Coronary artery (tissue), 2 donors: ENCODE measurements around the gene POLDIP2.
A peak's percentile ranks its signal among the peaks of the same experiment; 100 is the strongest.

ENCODE experiments used
- DNase-seq: peaks from one replicate; pipeline ENCODE4 v3.0.0-alpha.2; 2017; ENCODE audit warnings: low spot score
- H3K27ac ChIP-seq, 2 donors: fragments of 200-600 bp; sonication (generic); one replicate each; pipeline ENCODE4 v1.5.1; 2016 to 2019
- H3K4me3 ChIP-seq: fragments of 200-600 bp; sonication (generic); 2 replicates; pipeline ENCODE4 v1.5.1; 2016; ENCODE audit warnings: mild to moderate bottlenecking, moderate library complexity
- TF ChIP-seq, protein P1 (sequence below): fragments of 200-600 bp; sonication (generic); IDR thresholded peaks from one replicate; pipeline ENCODE4 v1.5.1; 2019; ENCODE audit warnings: antibody characterized with exemption

The POLDIP2 gene

DNA sequence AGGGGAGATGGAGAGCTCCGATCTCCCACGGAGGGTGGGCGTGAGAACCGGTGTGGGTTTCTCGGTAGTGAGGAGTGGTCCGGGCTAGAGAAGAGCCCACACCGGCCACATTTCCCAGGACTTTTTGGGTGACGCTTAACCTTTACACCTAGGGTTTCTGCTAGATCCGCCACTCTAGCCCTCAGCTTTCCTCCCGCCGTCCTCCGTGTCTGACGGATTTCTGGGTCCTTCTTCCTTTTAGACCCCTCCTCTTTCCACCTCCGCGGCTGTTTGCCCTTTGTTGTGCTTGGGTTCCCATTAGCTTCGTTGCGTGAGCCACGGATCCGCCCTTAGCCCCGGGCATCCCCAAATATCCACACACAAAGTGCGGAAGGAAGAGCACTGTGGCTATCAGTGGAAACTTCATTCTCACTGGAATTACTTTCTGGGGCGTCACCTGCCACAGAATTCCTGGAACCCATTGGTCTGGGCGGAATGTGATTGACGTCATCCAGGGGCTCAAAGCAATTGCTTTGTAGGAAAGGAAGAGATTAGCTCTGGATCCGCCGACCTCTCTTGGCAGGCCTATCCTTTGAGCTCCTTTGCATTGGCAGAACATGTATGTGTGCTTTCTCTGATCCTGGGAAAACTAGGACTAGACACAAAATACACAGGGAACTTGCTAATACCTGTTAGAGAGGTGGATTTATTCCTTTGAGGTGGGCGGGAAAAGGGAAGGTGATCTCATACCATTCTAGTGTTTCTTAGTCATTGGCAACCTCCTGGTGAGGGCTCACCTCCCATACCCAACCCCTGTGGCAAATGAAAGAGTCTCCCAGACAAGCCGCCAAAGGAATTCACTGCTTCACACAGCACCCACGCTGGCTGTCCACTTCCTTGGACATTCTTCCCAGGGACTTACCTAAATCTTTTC lies 21.1 kb downstream of the POLDIP2 start:
- DNase-seq = no peak
- peak overlapping the region; percentile 96 for H3K4me3 ChIP-seq
- TF ChIP-seq, protein P1, sequence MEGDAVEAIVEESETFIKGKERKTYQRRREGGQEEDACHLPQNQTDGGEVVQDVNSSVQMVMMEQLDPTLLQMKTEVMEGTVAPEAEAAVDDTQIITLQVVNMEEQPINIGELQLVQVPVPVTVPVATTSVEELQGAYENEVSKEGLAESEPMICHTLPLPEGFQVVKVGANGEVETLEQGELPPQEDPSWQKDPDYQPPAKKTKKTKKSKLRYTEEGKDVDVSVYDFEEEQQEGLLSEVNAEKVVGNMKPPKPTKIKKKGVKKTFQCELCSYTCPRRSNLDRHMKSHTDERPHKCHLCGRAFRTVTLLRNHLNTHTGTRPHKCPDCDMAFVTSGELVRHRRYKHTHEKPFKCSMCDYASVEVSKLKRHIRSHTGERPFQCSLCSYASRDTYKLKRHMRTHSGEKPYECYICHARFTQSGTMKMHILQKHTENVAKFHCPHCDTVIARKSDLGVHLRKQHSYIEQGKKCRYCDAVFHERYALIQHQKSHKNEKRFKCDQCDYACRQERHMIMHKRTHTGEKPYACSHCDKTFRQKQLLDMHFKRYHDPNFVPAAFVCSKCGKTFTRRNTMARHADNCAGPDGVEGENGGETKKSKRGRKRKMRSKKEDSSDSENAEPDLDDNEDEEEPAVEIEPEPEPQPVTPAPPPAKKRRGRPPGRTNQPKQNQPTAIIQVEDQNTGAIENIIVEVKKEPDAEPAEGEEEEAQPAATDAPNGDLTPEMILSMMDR = no peak
- H3K27ac ChIP-seq = peak overlapping the region; percentile 96 to 97

DNA sequence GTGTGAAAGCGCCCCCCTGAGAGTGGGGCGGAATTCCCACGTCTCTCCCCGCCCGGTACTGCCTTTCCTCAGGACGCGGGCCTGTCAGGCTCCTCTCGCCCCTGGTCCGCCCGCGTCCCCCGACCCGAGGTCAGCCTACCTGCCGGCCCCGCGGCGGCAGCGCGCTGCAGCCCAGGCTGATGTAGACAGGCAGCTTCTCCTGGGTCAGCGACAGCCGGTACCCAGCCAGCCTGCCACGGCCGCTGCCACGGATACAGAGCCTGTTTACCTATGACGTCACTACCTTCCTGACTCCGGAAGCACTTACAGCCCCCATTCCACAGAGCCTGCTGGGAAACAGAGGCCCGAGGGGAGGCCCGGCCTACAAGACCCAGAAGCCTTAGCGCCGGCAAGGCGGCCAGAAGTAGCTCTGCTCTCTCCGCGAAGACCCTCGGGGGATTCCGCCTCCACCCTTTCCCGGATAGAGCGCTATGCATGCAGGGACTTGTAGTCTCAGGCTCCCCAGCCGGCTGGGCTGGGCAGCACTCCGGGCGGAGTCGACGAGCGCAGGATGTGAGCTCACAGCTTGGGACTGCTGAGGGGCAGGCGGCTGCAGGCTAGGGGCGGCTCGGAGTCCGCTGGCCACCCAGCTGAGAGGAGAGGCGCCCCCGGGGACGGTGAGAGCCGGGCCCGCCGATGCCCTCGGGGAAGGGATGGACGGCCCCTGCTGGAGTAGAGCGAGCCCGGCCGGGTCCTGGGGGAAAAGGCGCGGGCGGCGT lies 21.9 kb downstream of the POLDIP2 start, which contains the start of the genes IFT20 and TNFAIP1:
Gene IFT20 (minus strand): TSS at position 272 of the 758 bp plus-strand sequence. CDS start 3,487 bp downstream, outside the sequence.
Gene TNFAIP1 (plus strand): TSS at position 561 of the 758 bp plus-strand sequence. CDS start 3,761 bp downstream, outside the sequence.
- DNase-seq = peak; percentile 100
- H3K4me3 ChIP-seq = peak within 1 kb of the TSS; percentile 96
- H3K27ac ChIP-seq = peak within 1 kb of the TSS; percentile 96 to 97
- TF ChIP-seq, protein P1 = no peak

DNA sequence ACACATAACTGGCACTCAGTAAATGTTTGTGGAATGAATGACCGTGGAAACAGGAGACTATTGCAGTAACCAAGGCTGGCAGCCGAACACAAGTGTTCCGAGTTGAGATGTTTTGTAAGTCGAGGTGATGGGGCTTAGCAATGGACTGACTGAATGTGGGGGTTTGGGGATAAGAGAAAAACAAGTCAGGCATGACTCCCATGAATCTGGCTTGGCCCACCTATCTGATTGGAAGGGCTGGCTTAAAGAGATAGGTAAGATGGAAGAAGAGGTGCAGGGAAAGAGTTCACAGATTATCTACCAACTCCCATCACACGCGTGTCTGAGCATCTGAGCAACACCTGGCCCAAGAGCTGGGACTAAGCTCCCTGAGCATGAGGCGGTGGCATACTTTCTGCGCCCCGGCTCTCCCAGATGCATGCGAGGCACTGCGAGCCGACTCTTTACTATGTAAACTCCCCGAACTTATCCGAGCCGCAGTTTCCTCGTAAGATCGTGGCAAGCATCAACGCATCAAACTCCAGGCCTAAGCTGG lies 22.6 kb downstream of the POLDIP2 start:
- Histone ChIP-seq H3K4me3 (peak overlapping the region; percentile 96), H3K27ac (peak overlapping the region; percentile 96 to 97)
- TF ChIP-seq, protein P1 = no peak
- no peak for DNase-seq

DNA sequence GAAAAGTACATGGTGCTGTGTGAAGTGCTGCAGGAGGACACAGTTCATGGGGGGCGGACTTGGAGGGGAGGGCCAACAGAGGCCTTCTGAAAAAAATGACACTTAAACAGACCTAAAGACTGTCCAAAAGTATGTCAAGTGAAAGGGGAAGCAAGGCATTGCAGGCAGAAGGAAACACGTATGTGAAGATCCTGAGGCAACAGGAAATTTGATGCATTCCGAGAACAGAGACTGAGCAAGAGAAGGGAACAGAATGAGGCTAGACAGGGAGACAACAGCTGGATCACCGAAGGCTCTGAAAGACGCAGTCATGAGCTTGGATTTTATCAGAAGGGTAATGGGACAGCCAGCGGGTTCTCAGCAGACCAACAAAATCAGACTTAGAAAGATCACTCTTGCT lies 23.2 kb downstream of the POLDIP2 start:
- Histone ChIP-seq H3K27ac (no peak overlapping the region), H3K4me3 (peak overlapping the region; percentile 96)
- DNase-seq = no peak
- TF ChIP-seq, protein P1 = no peak

DNA sequence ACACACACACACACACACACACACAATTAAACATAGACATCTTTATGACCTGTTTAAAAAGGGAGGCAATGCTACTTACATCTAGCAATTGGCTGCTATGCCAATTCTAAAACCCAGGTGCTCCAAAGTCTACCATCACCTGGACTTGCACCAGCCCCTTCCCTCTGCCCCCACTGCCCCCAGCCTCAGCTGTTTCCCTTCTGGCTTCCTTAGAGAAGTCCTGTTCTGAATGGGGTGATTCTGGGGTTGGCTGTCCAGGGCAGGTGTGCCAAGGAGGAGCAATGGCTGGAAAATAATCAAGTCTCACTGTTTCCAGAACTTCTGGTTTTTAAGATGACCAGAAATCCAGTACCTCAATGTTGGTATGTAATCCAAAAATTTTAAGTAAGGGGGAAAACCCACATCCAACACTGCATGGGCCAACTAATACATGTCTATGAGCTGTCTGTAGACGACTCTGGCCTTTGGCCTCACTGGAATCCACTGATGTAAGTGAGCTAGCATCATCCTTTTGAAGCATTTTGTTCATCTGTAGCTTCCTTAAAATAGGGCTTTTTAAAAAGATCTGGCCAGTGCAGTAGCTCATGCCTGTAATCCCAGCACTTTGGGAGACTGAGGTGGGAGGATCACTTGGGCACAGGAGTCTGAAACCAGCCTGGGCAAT lies 24.1 kb downstream of the POLDIP2 start:
- TF ChIP-seq, protein P1 = no peak
- peak; percentile 33 for DNase-seq
- H3K4me3 ChIP-seq = no peak overlapping the region
- H3K27ac ChIP-seq = no peak overlapping the region

DNA sequence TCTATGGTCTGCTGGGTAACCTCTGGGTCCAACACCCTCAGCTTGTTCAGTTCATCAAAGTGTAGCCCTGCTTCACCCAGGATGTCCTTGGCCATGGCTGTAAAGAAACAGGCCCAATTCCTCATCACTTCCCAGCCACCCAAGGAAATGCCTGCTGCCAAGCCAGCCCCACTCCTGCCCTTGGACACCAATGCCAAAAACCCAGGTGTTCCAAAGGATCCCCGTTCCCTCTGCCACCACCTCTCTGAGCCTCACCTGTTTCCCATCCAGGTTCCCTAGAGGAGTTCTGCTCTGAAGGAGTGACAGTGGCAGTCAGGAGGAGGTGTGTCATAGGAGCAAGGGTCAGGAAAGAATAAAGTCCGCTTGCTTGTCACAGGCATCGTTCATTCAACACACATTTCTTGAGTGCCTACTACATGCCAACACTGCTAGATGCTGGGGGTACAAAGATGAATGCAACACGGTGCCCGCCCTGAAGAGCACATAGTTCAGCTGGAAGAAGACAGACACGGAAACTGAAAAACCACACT lies 25.4 kb downstream of the POLDIP2 start:
- Histone ChIP-seq H3K27ac (no peak overlapping the region), H3K4me3 (no peak overlapping the region)
- DNase-seq = peak; percentile 49
- TF ChIP-seq, protein P1 = no peak
